Measurements from ENCODE around the gene SMYD3.

SMYD3 gene

GRCh38 chr1:246117066-246117791 is 389.9 kb downstream of the SMYD3 start:
- intact Hi-C loops (cut with DNase I) = no loop called here
- DNase-seq = peak in 25 of 42 donors; percentile 9 to 70 (median 33)

GRCh38 chr1:246114369-246114768 is 392.7 kb downstream of the SMYD3 start:
- no peak for DNase-seq
- intact Hi-C loops (cut with DNase I) = no loop called here

- DNase-seq = no peak
- intact Hi-C loops (cut with DNase I) = no loop called here
These were observed 393.5 kb downstream of the SMYD3 start for GRCh38 chr1:246113555-246114095.

- intact Hi-C loops (cut with DNase I) = no loop called here
- DNase-seq = no peak
These were observed 395.5 kb downstream of the SMYD3 start for GRCh38 chr1:246111570-246111969.

- intact Hi-C loops (cut with DNase I) = no loop called here
- no peak for DNase-seq
These were observed 396.5 kb downstream of the SMYD3 start for GRCh38 chr1:246110343-246111219.

GRCh38 chr1:246108278-246108925 is 398.7 kb downstream of the SMYD3 start:
- intact Hi-C loops (cut with DNase I) = no loop called here

GRCh38 chr1:246107516-246108277 is 399.4 kb downstream of the SMYD3 start:
- intact Hi-C loops (cut with DNase I) = no loop called here

More at GRCh38 chr1:246108278-246108925, 398.7 kb downstream of the SMYD3 start:
- DNase-seq = no peak

GRCh38 chr1:246106342-246106763 is 400.7 kb downstream of the SMYD3 start:
- intact Hi-C loops (cut with DNase I) = no loop called here
- DNase-seq = no peak

More at GRCh38 chr1:246107516-246108277, 399.4 kb downstream of the SMYD3 start:
- DNase-seq = no peak

- no peak for DNase-seq
- intact Hi-C loops (cut with DNase I) = no loop called here
These were observed 402.2 kb downstream of the SMYD3 start for GRCh38 chr1:246104927-246105326.

- intact Hi-C loops (cut with DNase I) = no loop called here
- no peak for DNase-seq
These were observed 407.5 kb downstream of the SMYD3 start for GRCh38 chr1:246099570-246099969.

- DNase-seq = no peak
- intact Hi-C loops (cut with DNase I) = no loop called here
These were observed 410.7 kb downstream of the SMYD3 start for GRCh38 chr1:246096356-246096755.

- intact Hi-C loops (cut with DNase I) = no loop called here
- DNase-seq = no peak
These were observed 411.6 kb downstream of the SMYD3 start for GRCh38 chr1:246095443-246095842.

- intact Hi-C loops (cut with DNase I) = no loop called here
These were observed 413.8 kb downstream of the SMYD3 start for GRCh38 chr1:246093230-246093629.

GRCh38 chr1:246092136-246092535 is 414.9 kb downstream of the SMYD3 start:
- intact Hi-C loops (cut with DNase I) = no loop called here
- DNase-seq = no peak

More at GRCh38 chr1:246093230-246093629, 413.8 kb downstream of the SMYD3 start:
- DNase-seq = no peak

- intact Hi-C loops (cut with DNase I) = no loop called here
- no peak for DNase-seq
These were observed 415.6 kb downstream of the SMYD3 start for GRCh38 chr1:246091477-246091876.

- DNase-seq = no peak
- intact Hi-C loops (cut with DNase I) = no loop called here
These were observed 420.9 kb downstream of the SMYD3 start for GRCh38 chr1:246086191-246086590.

- intact Hi-C loops (cut with DNase I) = no loop called here
- DNase-seq = no peak
These were observed 423.7 kb downstream of the SMYD3 start for GRCh38 chr1:246083416-246083815.

- intact Hi-C loops (cut with DNase I) = no loop called here
- DNase-seq = no peak
These were observed 425.0 kb downstream of the SMYD3 start for GRCh38 chr1:246081856-246082668.

Data from head of caudate nucleus (tissue), 42 donors.